Duodenal mucosa (tissue), 2 donors: Measurements from ENCODE around the gene RPUSD3.

Source experiments
- H3K27ac ChIP-seq: one replicate; pipeline ENCODE4 v1.7.0; 2013; ENCODE audit warnings: low read depth, low read length
- H3K27me3 ChIP-seq, 2 donors: one replicate each; pipeline ENCODE4 v1.7.0; 2013; ENCODE audit warnings: low read length in 2 of 2, control low read depth in 1 of 2; ENCODE audit not compliant: insufficient read depth in 2 of 2, control insufficient read depth in 1 of 2
- H3K36me3 ChIP-seq, 2 donors: one replicate each; pipeline ENCODE4 v1.7.0; 2013; ENCODE audit warnings: low read length in 2 of 2, control low read depth in 1 of 2; ENCODE audit not compliant: insufficient read depth in 2 of 2, control insufficient read depth in 1 of 2
- H3K4me1 ChIP-seq, 2 donors: one replicate each; pipeline ENCODE4 v1.7.0; 2013; ENCODE audit warnings: low read length in 2 of 2, control low read depth in 1 of 2; ENCODE audit not compliant: insufficient read depth in 2 of 2, control insufficient read depth in 1 of 2
- H3K4me3 ChIP-seq, 2 donors: one replicate each; pipeline ENCODE4 v1.7.0; 2013; ENCODE audit warnings: low read length in 2 of 2, low read depth in 1 of 2
- H3K9ac ChIP-seq, 2 donors: one replicate each; pipeline ENCODE4 v1.7.0; 2013; ENCODE audit warnings: low read length in 2 of 2, low read depth in 1 of 2
- H3K9me3 ChIP-seq, 2 donors: one replicate each; pipeline ENCODE4 v1.7.0; 2013; ENCODE audit warnings: low read length in 2 of 2, control low read depth in 1 of 2; ENCODE audit not compliant: control insufficient read depth in 1 of 2

Gene RPUSD3

GRCh38 chr3:9837701-9838582 is 5.9 kb downstream of the RPUSD3 start:
- Histone ChIP-seq H3K27ac (no peak overlapping the region), H3K9ac (no peak overlapping the region), H3K4me3 (no peak overlapping the region), H3K9me3 (no peaks in the 10 kb centered on the region), H3K4me1 (peaks cover under 1 to 5% of the 10 kb centered on the region in 2 donors), H3K27me3 (no peaks in the 10 kb centered on the region), H3K36me3 (peaks cover 9 to 70% of the 10 kb centered on the region in 2 donors)

GRCh38 chr3:9834520-9835380 is 9.1 kb downstream of the RPUSD3 start:
- no peaks in the 10 kb centered on the region for H3K27me3 ChIP-seq
- no peak overlapping the region for H3K9ac ChIP-seq
- H3K36me3 ChIP-seq: peaks cover 20 to 53% of the 10 kb centered on the region in 2 donors
- no peak overlapping the region for H3K27ac ChIP-seq
- H3K4me1 ChIP-seq: no peaks in the 10 kb centered on the region
- no peak overlapping the region for H3K4me3 ChIP-seq
- no peaks in the 10 kb centered on the region for H3K9me3 ChIP-seq

- Histone ChIP-seq H3K4me1 (no peaks in the 10 kb centered on the region), H3K27ac (no peak overlapping the region), H3K27me3 (no peaks in the 10 kb centered on the region), H3K4me3 (no peak overlapping the region), H3K9ac (no peak overlapping the region), H3K36me3 (peaks cover 16 to 46% of the 10 kb centered on the region in 2 donors), H3K9me3 (no peaks in the 10 kb centered on the region)
These were observed 10.7 kb downstream of the RPUSD3 start for GRCh38 chr3:9833078-9833477.

- Histone ChIP-seq H3K36me3 (peaks cover 16 to 40% of the 10 kb centered on the region in 2 donors), H3K9me3 (no peaks in the 10 kb centered on the region), H3K27me3 (no peaks in the 10 kb centered on the region), H3K4me1 (no peaks in the 10 kb centered on the region), H3K4me3 (no peak overlapping the region), H3K9ac (no peak overlapping the region), H3K27ac (no peak overlapping the region)
These were observed 12.6 kb downstream of the RPUSD3 start for GRCh38 chr3:9831253-9831652.

GRCh38 chr3:9828801-9829755 is 14.7 kb downstream of the RPUSD3 start:
- no peak overlapping the region for H3K4me3 ChIP-seq
- H3K27ac ChIP-seq: no peak overlapping the region
- H3K36me3 ChIP-seq: peaks cover 16 to 21% of the 10 kb centered on the region in 2 donors
- no peaks in the 10 kb centered on the region for H3K27me3 ChIP-seq
- H3K9me3 ChIP-seq: no peaks in the 10 kb centered on the region
- peaks cover 5 to 8% of the 10 kb centered on the region in 2 donors for H3K4me1 ChIP-seq
- no peak overlapping the region for H3K9ac ChIP-seq

GRCh38 chr3:9826815-9827573 is 16.8 kb downstream of the RPUSD3 start:
- no peak overlapping the region for H3K4me3 ChIP-seq
- no peak overlapping the region for H3K27ac ChIP-seq
- H3K36me3 ChIP-seq: peaks cover 8% of the 10 kb centered on the region in 2 donors
- H3K9ac ChIP-seq: no peak overlapping the region
- peaks cover 5 to 8% of the 10 kb centered on the region in 2 donors for H3K4me1 ChIP-seq
- H3K9me3 ChIP-seq: no peaks in the 10 kb centered on the region
- no peaks in the 10 kb centered on the region for H3K27me3 ChIP-seq

- H3K27me3 ChIP-seq: no peaks in the 10 kb centered on the region
- no peak overlapping the region for H3K27ac ChIP-seq
- no peak overlapping the region for H3K9ac ChIP-seq
- H3K9me3 ChIP-seq: no peaks in the 10 kb centered on the region
- H3K36me3 ChIP-seq: peaks cover 4 to 8% of the 10 kb centered on the region in 2 donors
- peaks cover 5 to 8% of the 10 kb centered on the region in 2 donors for H3K4me1 ChIP-seq
- H3K4me3 ChIP-seq: no peak overlapping the region
These were observed 18.3 kb downstream of the RPUSD3 start for GRCh38 chr3:9825451-9826040.

GRCh38 chr3:9820946-9821345 is 22.9 kb downstream of the RPUSD3 start:
- Histone ChIP-seq H3K27me3 (no peaks in the 10 kb centered on the region), H3K9me3 (no peaks in the 10 kb centered on the region), H3K27ac (no peak overlapping the region), H3K4me3 (no peak overlapping the region), H3K9ac (no peak overlapping the region), H3K36me3 (peaks cover 0 to 5% of the 10 kb centered on the region in 2 donors), H3K4me1 (peaks cover 5 to 8% of the 10 kb centered on the region in 2 donors)

- Histone ChIP-seq H3K27ac (no peak overlapping the region), H3K9ac (no peak overlapping the region), H3K4me3 (no peak overlapping the region), H3K4me1 (peaks cover 3 to 5% of the 10 kb centered on the region in 2 donors), H3K36me3 (peaks cover 0 to 5% of the 10 kb centered on the region in 2 donors), H3K27me3 (no peaks in the 10 kb centered on the region), H3K9me3 (no peaks in the 10 kb centered on the region)
These were observed 23.3 kb downstream of the RPUSD3 start for GRCh38 chr3:9820543-9820942.
